ENCODE data around the gene AKR7A2. TPM values are rescaled to one million over a fixed set of nuclear protein-coding genes. Genes with fewer than 3 reads are reported as not detected.

Gene AKR7A2
- total and polyA plus RNA-seq, 7 experiments from 2014 or later: 15.7 to 115 (median 26.3) TPM

GRCh38 chr1:19337289-19337688 is 25.3 kb upstream of the AKR7A2 start:
- Histone ChIP-seq H3K9me3 (ENCODE audit: control insufficient read depth in 2 of 3, low read length in 3 of 3) (no peaks in the 10 kb centered on the region), H3K27me3 (ENCODE audit: control insufficient read depth in 2 of 2, insufficient read depth in 2 of 2, low read length in 2 of 2) (no peaks in the 10 kb centered on the region), H3K4me1 (ENCODE audit: control insufficient read depth in 2 of 2, insufficient read depth in 2 of 2, low read length in 2 of 2) (no peaks in the 10 kb centered on the region), H3K4me3 (ENCODE audit: low read length) (no peak overlapping the region), H3K36me3 (ENCODE audit: control insufficient read depth in 2 of 3, insufficient read depth in 3 of 3, low read length in 3 of 3) (peaks cover 7 to 44% (median 16%) of the 10 kb centered on the region in 3 experiments), H3K27ac (ENCODE audit: low read depth, low read length) (no peak overlapping the region)
- ATAC-seq: no peak
- Mint-ChIP-seq H3K27ac (peak overlapping the region in 4 of 9 donors; percentile 55 to 65 (median 60)), H3K4me3 (no peak overlapping the region), H3K4me1 (peaks cover 0 to 7% (median 4%) of the 10 kb centered on the region in 7 donors), H3K27me3 (no peaks in the 10 kb centered on the region), H3K9me3 (no peaks in the 10 kb centered on the region), H3K36me3 (peaks cover 0 to 24% (median 5%) of the 10 kb centered on the region in 5 donors)
- CTCF ChIA-PET: no interaction called here
- no peak for DNase-seq
- POLR2A ChIA-PET: no interaction called here
- intact Hi-C loops (cut with micrococcal nuclease): no loop called here

DNA sequence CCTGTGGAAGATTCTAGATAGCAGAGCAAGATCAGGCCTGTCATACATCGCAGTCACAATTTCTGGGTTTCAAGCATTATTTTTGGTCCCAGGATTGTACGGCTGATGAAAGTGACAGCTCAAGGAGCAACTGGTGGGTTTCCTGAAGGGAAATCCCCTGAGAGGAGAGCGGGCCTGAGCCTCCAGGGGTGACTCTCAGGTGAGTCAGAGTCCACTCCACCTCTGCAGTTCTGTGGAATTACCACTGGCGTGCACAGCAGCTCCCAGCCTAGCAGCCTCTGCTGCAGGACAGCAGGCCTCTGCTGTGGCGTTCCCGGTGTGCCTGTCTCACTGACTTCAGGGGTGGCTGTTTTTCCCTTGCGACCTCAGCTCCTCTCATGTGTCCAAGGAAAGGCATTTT is 24.6 kb upstream of the AKR7A2 start:
- no peaks in the 10 kb centered on the region for H3K4me1 ChIP-seq (ENCODE audit: control insufficient read depth in 2 of 2, insufficient read depth in 2 of 2, low read length in 2 of 2)
- no peaks in the 10 kb centered on the region for H3K27me3 Mint-ChIP-seq
- no peak overlapping the region for H3K4me3 ChIP-seq (ENCODE audit: low read length)
- intact Hi-C loops (cut with micrococcal nuclease): no loop called here
- no peaks in the 10 kb centered on the region for H3K27me3 ChIP-seq (ENCODE audit: control insufficient read depth in 2 of 2, insufficient read depth in 2 of 2, low read length in 2 of 2)
- ATAC-seq (no peak), DNase-seq (peak in 1 of 9 donors; percentile 43)
- no peak overlapping the region for H3K27ac ChIP-seq (ENCODE audit: low read depth, low read length)
- H3K4me3 Mint-ChIP-seq: no peak overlapping the region
- ChIA-PET CTCF (no interaction called here), POLR2A (interaction anchor here (0.7 kb wide), 1 partner anchor 163 kb away, joined by 3 read pairs; no protein-coding TSS in a partner anchor)
- H3K36me3 Mint-ChIP-seq: peaks cover 0 to 24% (median 5%) of the 10 kb centered on the region in 5 donors
- H3K9me3 ChIP-seq (ENCODE audit: control insufficient read depth in 2 of 3, low read length in 3 of 3): no peaks in the 10 kb centered on the region
- peak overlapping the region in 1 of 9 donors; percentile 55 for H3K27ac Mint-ChIP-seq
- peaks cover 7 to 36% (median 13%) of the 10 kb centered on the region in 3 experiments for H3K36me3 ChIP-seq (ENCODE audit: control insufficient read depth in 2 of 3, insufficient read depth in 3 of 3, low read length in 3 of 3)
- peaks cover 0 to 7% (median 0%) of the 10 kb centered on the region in 7 donors for H3K4me1 Mint-ChIP-seq
- peaks cover 0 to 2% (median 0%) of the 10 kb centered on the region in 11 donors for H3K9me3 Mint-ChIP-seq

- Histone ChIP-seq H3K27me3 (ENCODE audit: control insufficient read depth in 2 of 2, insufficient read depth in 2 of 2, low read length in 2 of 2) (no peaks in the 10 kb centered on the region), H3K36me3 (ENCODE audit: control insufficient read depth in 2 of 3, insufficient read depth in 3 of 3, low read length in 3 of 3) (peaks cover 0 to 10% (median 4%) of the 10 kb centered on the region in 3 experiments), H3K9me3 (ENCODE audit: control insufficient read depth in 2 of 3, low read length in 3 of 3) (no peaks in the 10 kb centered on the region), H3K4me3 (ENCODE audit: low read length) (no peak overlapping the region), H3K4me1 (ENCODE audit: control insufficient read depth in 2 of 2, insufficient read depth in 2 of 2, low read length in 2 of 2) (no peaks in the 10 kb centered on the region), H3K27ac (ENCODE audit: low read depth, low read length) (no peak overlapping the region)
- Mint-ChIP-seq H3K9me3 (peaks cover 0 to 3% (median 0%) of the 10 kb centered on the region in 11 donors), H3K27ac (peak overlapping the region in 3 of 9 donors; percentile 14 to 56 (median 42)), H3K36me3 (peaks cover 0 to 9% (median 1%) of the 10 kb centered on the region in 5 donors), H3K27me3 (no peaks in the 10 kb centered on the region), H3K4me1 (peaks cover 0 to 3% (median 0%) of the 10 kb centered on the region in 7 donors), H3K4me3 (no peak overlapping the region)
- ChIA-PET POLR2A (no interaction called here), CTCF (no interaction called here)
- intact Hi-C loops (cut with micrococcal nuclease): no loop called here
- DNase-seq (no peak), ATAC-seq (no peak)
Observed at GRCh38 chr1:19333587-19334354, 21.8 kb upstream of the AKR7A2 start.

GRCh38 chr1:19332832-19333231 is 20.9 kb upstream of the AKR7A2 start:
- ChIA-PET CTCF (interaction anchor here (0.6 kb wide), 1 partner anchor 377 kb away, joined by 3 read pairs; no protein-coding TSS in a partner anchor), POLR2A (no interaction called here)
- H3K4me3 Mint-ChIP-seq: no peak overlapping the region
- H3K9me3 ChIP-seq (ENCODE audit: control insufficient read depth in 2 of 3, low read length in 3 of 3): no peaks in the 10 kb centered on the region
- no peak overlapping the region for H3K27ac ChIP-seq (ENCODE audit: low read depth, low read length)
- intact Hi-C loops (cut with micrococcal nuclease): no loop called here
- H3K27ac Mint-ChIP-seq: no peak overlapping the region
- H3K27me3 ChIP-seq (ENCODE audit: control insufficient read depth in 2 of 2, insufficient read depth in 2 of 2, low read length in 2 of 2): no peaks in the 10 kb centered on the region
- peaks cover 0 to 3% (median 0%) of the 10 kb centered on the region in 11 donors for H3K9me3 Mint-ChIP-seq
- H3K4me1 Mint-ChIP-seq: peaks cover 0 to 3% (median 0%) of the 10 kb centered on the region in 7 donors
- H3K36me3 ChIP-seq (ENCODE audit: control insufficient read depth in 2 of 3, insufficient read depth in 3 of 3, low read length in 3 of 3): peaks cover 0 to 4% (median 2%) of the 10 kb centered on the region in 3 experiments
- H3K36me3 Mint-ChIP-seq: peaks cover 0 to 3% (median 0%) of the 10 kb centered on the region in 5 donors
- H3K4me3 ChIP-seq (ENCODE audit: low read length): no peak overlapping the region
- no peaks in the 10 kb centered on the region for H3K4me1 ChIP-seq (ENCODE audit: control insufficient read depth in 2 of 2, insufficient read depth in 2 of 2, low read length in 2 of 2)
- no peaks in the 10 kb centered on the region for H3K27me3 Mint-ChIP-seq
- ATAC-seq: no peak
- DNase-seq: no peak

- no peak overlapping the region for H3K27ac ChIP-seq (ENCODE audit: low read depth, low read length)
- Mint-ChIP-seq H3K4me3 (no peak overlapping the region), H3K9me3 (peaks cover 0 to 8% (median 0%) of the 10 kb centered on the region in 11 donors), H3K36me3 (no peaks in the 10 kb centered on the region), H3K4me1 (peaks cover 0 to 3% (median 0%) of the 10 kb centered on the region in 7 donors), H3K27me3 (no peaks in the 10 kb centered on the region), H3K27ac (peak overlapping the region in 1 of 9 donors; percentile 25)
- ATAC-seq (no peak), DNase-seq (no peak)
- H3K27me3 ChIP-seq (ENCODE audit: control insufficient read depth in 2 of 2, insufficient read depth in 2 of 2, low read length in 2 of 2): no peaks in the 10 kb centered on the region
- H3K4me1 ChIP-seq (ENCODE audit: control insufficient read depth in 2 of 2, insufficient read depth in 2 of 2, low read length in 2 of 2): no peaks in the 10 kb centered on the region
- no peaks in the 10 kb centered on the region for H3K9me3 ChIP-seq (ENCODE audit: control insufficient read depth in 2 of 3, low read length in 3 of 3)
- no peak overlapping the region for H3K4me3 ChIP-seq (ENCODE audit: low read length)
- intact Hi-C loops (cut with micrococcal nuclease): no loop called here
- peaks cover 0 to 4% (median under 1%) of the 10 kb centered on the region in 3 experiments for H3K36me3 ChIP-seq (ENCODE audit: control insufficient read depth in 2 of 3, insufficient read depth in 3 of 3, low read length in 3 of 3)
- POLR2A ChIA-PET: interaction anchor here (0.6 to 1.4 kb wide), 2 partner anchors 29 to 676 kb away, joined by 3 to 6 read pairs; no protein-coding TSS in a partner anchor
- CTCF ChIA-PET: interaction anchor here (1.6 kb wide), 1 partner anchor 250 kb away, joined by 4 read pairs; no protein-coding TSS in a partner anchor
Observed at GRCh38 chr1:19331262-19331878, 19.4 kb upstream of the AKR7A2 start.

- Histone ChIP-seq H3K36me3 (ENCODE audit: control insufficient read depth in 2 of 3, insufficient read depth in 3 of 3, low read length in 3 of 3) (peaks cover 0 to 12% (median 0%) of the 10 kb centered on the region in 3 experiments), H3K27ac (ENCODE audit: low read depth, low read length) (no peak overlapping the region), H3K4me3 (ENCODE audit: low read length) (no peak overlapping the region), H3K27me3 (ENCODE audit: control insufficient read depth in 2 of 2, insufficient read depth in 2 of 2, low read length in 2 of 2) (no peaks in the 10 kb centered on the region), H3K4me1 (ENCODE audit: control insufficient read depth in 2 of 2, insufficient read depth in 2 of 2, low read length in 2 of 2) (no peaks in the 10 kb centered on the region), H3K9me3 (ENCODE audit: control insufficient read depth in 2 of 3, low read length in 3 of 3) (no peaks in the 10 kb centered on the region)
- Mint-ChIP-seq H3K4me1 (peaks cover 0 to 3% (median 0%) of the 10 kb centered on the region in 7 donors), H3K27me3 (no peaks in the 10 kb centered on the region), H3K36me3 (no peaks in the 10 kb centered on the region), H3K9me3 (peaks cover 0 to 9% (median 0%) of the 10 kb centered on the region in 11 donors), H3K4me3 (no peak overlapping the region), H3K27ac (peak overlapping the region in 2 of 9 donors; percentile 13 to 66)
- CTCF ChIA-PET: interaction anchor here (1.0 to 1.6 kb wide), 2 partner anchors 11 to 251 kb away, joined by 3 to 4 read pairs; no protein-coding TSS in a partner anchor
- intact Hi-C loops (cut with micrococcal nuclease): no loop called here
- POLR2A ChIA-PET: interaction anchor here (1.4 kb wide), 1 partner anchor 28 kb away, joined by 6 read pairs; no protein-coding TSS in a partner anchor
- ATAC-seq (no peak), DNase-seq (no peak)
Observed at GRCh38 chr1:19330449-19331135, 18.6 kb upstream of the AKR7A2 start.
